ENCODE data around the gene BMPER. TPM values are rescaled to one million over a fixed set of nuclear protein-coding genes. Genes with fewer than 3 reads are reported as not detected.

Gene BMPER
- total and polyA plus RNA-seq, 2 of the 8 experiments (the other 6 are each of a cell fraction or from before 2014, with no cell fraction given) = 0.33 to 0.69 TPM

DNA sequence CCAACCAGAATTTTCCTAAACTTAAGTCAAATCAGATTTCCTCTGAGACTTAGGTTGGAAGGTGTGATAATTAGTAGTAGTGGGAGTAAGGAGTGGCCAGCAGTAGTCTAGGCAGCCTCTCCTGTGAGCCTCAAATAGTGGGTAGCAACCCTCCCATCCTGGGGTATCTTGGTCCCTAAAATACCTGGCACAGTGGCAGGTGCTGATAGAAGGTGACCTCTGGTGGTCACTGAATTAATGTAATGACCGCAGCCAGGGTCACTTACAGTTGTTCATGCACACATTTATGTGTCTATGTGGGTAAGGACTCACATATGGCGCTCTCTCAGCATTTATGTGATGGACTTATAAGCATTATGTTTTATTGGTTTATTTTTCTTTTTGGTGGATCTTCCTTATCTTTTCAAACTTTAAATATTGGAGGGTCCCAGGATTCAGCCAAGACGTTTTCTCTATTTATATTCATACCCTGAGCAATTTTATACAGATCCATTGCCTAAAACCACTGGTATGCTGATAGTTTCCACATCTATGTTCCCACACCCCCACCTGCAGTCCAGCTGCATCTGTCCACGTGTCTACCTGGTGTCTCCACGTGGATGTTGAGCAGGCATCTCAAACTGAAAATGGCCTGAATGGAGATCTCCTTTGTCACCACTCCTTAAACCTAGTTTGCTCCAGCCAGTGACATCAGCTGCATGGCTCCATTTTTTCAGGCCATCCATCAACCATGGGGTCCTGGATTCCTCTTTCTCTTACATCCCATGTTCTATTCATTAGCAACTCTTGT is 18.3 kb downstream of the BMPER start (continued):
- TF ChIP-seq, protein P1, sequence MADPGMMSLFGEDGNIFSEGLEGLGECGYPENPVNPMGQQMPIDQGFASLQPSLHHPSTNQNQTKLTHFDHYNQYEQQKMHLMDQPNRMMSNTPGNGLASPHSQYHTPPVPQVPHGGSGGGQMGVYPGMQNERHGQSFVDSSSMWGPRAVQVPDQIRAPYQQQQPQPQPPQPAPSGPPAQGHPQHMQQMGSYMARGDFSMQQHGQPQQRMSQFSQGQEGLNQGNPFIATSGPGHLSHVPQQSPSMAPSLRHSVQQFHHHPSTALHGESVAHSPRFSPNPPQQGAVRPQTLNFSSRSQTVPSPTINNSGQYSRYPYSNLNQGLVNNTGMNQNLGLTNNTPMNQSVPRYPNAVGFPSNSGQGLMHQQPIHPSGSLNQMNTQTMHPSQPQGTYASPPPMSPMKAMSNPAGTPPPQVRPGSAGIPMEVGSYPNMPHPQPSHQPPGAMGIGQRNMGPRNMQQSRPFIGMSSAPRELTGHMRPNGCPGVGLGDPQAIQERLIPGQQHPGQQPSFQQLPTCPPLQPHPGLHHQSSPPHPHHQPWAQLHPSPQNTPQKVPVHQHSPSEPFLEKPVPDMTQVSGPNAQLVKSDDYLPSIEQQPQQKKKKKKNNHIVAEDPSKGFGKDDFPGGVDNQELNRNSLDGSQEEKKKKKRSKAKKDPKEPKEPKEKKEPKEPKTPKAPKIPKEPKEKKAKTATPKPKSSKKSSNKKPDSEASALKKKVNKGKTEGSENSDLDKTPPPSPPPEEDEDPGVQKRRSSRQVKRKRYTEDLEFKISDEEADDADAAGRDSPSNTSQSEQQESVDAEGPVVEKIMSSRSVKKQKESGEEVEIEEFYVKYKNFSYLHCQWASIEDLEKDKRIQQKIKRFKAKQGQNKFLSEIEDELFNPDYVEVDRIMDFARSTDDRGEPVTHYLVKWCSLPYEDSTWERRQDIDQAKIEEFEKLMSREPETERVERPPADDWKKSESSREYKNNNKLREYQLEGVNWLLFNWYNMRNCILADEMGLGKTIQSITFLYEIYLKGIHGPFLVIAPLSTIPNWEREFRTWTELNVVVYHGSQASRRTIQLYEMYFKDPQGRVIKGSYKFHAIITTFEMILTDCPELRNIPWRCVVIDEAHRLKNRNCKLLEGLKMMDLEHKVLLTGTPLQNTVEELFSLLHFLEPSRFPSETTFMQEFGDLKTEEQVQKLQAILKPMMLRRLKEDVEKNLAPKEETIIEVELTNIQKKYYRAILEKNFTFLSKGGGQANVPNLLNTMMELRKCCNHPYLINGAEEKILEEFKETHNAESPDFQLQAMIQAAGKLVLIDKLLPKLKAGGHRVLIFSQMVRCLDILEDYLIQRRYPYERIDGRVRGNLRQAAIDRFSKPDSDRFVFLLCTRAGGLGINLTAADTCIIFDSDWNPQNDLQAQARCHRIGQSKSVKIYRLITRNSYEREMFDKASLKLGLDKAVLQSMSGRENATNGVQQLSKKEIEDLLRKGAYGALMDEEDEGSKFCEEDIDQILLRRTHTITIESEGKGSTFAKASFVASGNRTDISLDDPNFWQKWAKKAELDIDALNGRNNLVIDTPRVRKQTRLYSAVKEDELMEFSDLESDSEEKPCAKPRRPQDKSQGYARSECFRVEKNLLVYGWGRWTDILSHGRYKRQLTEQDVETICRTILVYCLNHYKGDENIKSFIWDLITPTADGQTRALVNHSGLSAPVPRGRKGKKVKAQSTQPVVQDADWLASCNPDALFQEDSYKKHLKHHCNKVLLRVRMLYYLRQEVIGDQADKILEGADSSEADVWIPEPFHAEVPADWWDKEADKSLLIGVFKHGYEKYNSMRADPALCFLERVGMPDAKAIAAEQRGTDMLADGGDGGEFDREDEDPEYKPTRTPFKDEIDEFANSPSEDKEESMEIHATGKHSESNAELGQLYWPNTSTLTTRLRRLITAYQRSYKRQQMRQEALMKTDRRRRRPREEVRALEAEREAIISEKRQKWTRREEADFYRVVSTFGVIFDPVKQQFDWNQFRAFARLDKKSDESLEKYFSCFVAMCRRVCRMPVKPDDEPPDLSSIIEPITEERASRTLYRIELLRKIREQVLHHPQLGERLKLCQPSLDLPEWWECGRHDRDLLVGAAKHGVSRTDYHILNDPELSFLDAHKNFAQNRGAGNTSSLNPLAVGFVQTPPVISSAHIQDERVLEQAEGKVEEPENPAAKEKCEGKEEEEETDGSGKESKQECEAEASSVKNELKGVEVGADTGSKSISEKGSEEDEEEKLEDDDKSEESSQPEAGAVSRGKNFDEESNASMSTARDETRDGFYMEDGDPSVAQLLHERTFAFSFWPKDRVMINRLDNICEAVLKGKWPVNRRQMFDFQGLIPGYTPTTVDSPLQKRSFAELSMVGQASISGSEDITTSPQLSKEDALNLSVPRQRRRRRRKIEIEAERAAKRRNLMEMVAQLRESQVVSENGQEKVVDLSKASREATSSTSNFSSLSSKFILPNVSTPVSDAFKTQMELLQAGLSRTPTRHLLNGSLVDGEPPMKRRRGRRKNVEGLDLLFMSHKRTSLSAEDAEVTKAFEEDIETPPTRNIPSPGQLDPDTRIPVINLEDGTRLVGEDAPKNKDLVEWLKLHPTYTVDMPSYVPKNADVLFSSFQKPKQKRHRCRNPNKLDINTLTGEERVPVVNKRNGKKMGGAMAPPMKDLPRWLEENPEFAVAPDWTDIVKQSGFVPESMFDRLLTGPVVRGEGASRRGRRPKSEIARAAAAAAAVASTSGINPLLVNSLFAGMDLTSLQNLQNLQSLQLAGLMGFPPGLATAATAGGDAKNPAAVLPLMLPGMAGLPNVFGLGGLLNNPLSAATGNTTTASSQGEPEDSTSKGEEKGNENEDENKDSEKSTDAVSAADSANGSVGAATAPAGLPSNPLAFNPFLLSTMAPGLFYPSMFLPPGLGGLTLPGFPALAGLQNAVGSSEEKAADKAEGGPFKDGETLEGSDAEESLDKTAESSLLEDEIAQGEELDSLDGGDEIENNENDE (IDR thresholded peaks at IDR 0.05; ENCODE audit: insufficient replicate concordance, low read length) = no peak
- TF ChIP-seq, protein P2, sequence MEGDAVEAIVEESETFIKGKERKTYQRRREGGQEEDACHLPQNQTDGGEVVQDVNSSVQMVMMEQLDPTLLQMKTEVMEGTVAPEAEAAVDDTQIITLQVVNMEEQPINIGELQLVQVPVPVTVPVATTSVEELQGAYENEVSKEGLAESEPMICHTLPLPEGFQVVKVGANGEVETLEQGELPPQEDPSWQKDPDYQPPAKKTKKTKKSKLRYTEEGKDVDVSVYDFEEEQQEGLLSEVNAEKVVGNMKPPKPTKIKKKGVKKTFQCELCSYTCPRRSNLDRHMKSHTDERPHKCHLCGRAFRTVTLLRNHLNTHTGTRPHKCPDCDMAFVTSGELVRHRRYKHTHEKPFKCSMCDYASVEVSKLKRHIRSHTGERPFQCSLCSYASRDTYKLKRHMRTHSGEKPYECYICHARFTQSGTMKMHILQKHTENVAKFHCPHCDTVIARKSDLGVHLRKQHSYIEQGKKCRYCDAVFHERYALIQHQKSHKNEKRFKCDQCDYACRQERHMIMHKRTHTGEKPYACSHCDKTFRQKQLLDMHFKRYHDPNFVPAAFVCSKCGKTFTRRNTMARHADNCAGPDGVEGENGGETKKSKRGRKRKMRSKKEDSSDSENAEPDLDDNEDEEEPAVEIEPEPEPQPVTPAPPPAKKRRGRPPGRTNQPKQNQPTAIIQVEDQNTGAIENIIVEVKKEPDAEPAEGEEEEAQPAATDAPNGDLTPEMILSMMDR (IDR thresholded peaks at IDR 0.05; ENCODE audit: control extremely low read depth in 1 of 3, insufficient read depth in 1 of 3, low read depth in 1 of 3, low read length in 3 of 3) = peak in 2 of 3 experiments; percentile 19; a peak in 2 of 4 replicates
- no peak for TF ChIP-seq YY1 (IDR thresholded peaks at IDR 0.05; ENCODE audit: low read depth, low read length)
- no peak for TF ChIP-seq KDM4A (IDR thresholded peaks at IDR 0.05; ENCODE audit: low read depth, low read length, severe bottlenecking)
- no peak for TF ChIP-seq KDM5A (IDR thresholded peaks at IDR 0.05; ENCODE audit: low read length)
- peak; percentile 50 to 56 for TF ChIP-seq RAD21 (IDR thresholded peaks at IDR 0.05 in 1 of 2, conservative IDR thresholded peaks at IDR 0.05 in 1 of 2; ENCODE audit: low read depth in 2 of 2, low read length in 2 of 2)

Measured in H1 (cell line).